Smooth muscle cell (in vitro differentiated cells): ENCODE results near the gene PREP. TPM values are rescaled to one million over a fixed set of nuclear protein-coding genes. Genes with fewer than 3 reads are reported as not detected.

Experiments
- DNase-seq: peaks from one replicate; lab custom pipeline; 2025; ENCODE audit not compliant: unreplicated experiment; lab: John Stamatoyannopoulos, UW
- H2AFZ ChIP-seq: fragments of 200-600 bp; sonication (generic); 2 replicates; pipeline ENCODE4 v1.6.0; 2016; ENCODE audit warnings: antibody characterized with exemption, low read depth, mild to moderate bottlenecking
- H3F3A ChIP-seq: fragments of 200-600 bp; sonication (generic); 2 replicates; pipeline ENCODE4 v1.6.0; 2017; ENCODE audit warnings: antibody characterized with exemption, low read depth
- H3K27ac ChIP-seq: fragments of 200-600 bp; sonication (generic); 2 replicates; pipeline ENCODE4 v1.5.1; 2016; ENCODE audit warnings: low read depth, mild to moderate bottlenecking
- H3K27me3 ChIP-seq: fragments of 200-600 bp; sonication (generic); 2 replicates; pipeline ENCODE4 v1.6.1; 2016; ENCODE audit warnings: low read depth, mild to moderate bottlenecking
- H3K36me3 ChIP-seq: fragments of 200-600 bp; sonication (generic); 2 replicates; pipeline ENCODE4 v1.5.1; 2016; ENCODE audit warnings: low read depth
- H3K4me1 ChIP-seq: fragments of 200-600 bp; sonication (generic); 2 replicates; pipeline ENCODE4 v1.5.1; 2016; ENCODE audit warnings: low read depth
- H3K4me2 ChIP-seq: fragments of 200-600 bp; sonication (generic); 2 replicates; pipeline ENCODE4 v1.6.0; 2016; ENCODE audit warnings: mild to moderate bottlenecking
- H3K4me3 ChIP-seq: fragments of 200-600 bp; sonication (generic); 2 replicates; pipeline ENCODE4 v1.5.1; 2016; ENCODE audit warnings: mild to moderate bottlenecking
- H3K79me2 ChIP-seq: fragments of 200-600 bp; sonication (generic); 2 replicates; pipeline ENCODE4 v1.6.0; 2016; ENCODE audit warnings: low read depth, mild to moderate bottlenecking
- H3K9ac ChIP-seq: fragments of 200-600 bp; sonication (generic); 2 replicates; pipeline ENCODE4 v1.6.0; 2016; ENCODE audit warnings: low read depth
- H3K9me3 ChIP-seq: fragments of 200-600 bp; sonication (generic); replicated peaks from 2 replicates; pipeline ENCODE4 v1.5.1; 2016; ENCODE audit warnings: low read depth
- H4K20me1 ChIP-seq: fragments of 200-600 bp; sonication (generic); 2 replicates; pipeline ENCODE4 v1.6.0; 2016; ENCODE audit warnings: low read depth
- WGBS: methylation state at CpG from one replicate; pipeline ENCODE4 v1.1.7; 2016; ENCODE audit warnings: low lambda C conversion rate; 5-methylcytosine and 5-hydroxymethylcytosine counted together
- polyA plus RNA-seq: library from polyadenylated mRNA; unstranded; fragments of >200 nt; fragmentation: Nextera tagmentation; extraction: Ambion mirVana; gene quantifications from 2 replicates; pipeline ENCODE4 v1.2.1, GENCODE V29; 2016
- total RNA-seq: library from RNA; depleted of rRNA; stranded (reverse); fragments of >200 nt; gene quantifications from 2 replicates; pipeline ENCODE4 v1.2.3, GENCODE V29; 2014
- TF ChIP-seq, protein P1 (sequence below): fragments of 200-600 bp; sonication (generic); IDR thresholded peaks from 2 replicates; pipeline ENCODE4 v1.5.1; 2017; ENCODE audit warnings: borderline replicate concordance, mild to moderate bottlenecking, antibody characterized with exemption; ENCODE audit not compliant: insufficient read depth, poor library complexity, severe bottlenecking

PREP gene
- total and polyA plus RNA-seq, 2 experiments from 2014 or later: 23.4 to 33.2 TPM

GRCh38 chr6:105324386-105324950, 78.4 kb downstream of the PREP start:
- WGBS: 97% methylated on average over 9 of the region's 9 CpGs
- no peak for DNase-seq

DNA sequence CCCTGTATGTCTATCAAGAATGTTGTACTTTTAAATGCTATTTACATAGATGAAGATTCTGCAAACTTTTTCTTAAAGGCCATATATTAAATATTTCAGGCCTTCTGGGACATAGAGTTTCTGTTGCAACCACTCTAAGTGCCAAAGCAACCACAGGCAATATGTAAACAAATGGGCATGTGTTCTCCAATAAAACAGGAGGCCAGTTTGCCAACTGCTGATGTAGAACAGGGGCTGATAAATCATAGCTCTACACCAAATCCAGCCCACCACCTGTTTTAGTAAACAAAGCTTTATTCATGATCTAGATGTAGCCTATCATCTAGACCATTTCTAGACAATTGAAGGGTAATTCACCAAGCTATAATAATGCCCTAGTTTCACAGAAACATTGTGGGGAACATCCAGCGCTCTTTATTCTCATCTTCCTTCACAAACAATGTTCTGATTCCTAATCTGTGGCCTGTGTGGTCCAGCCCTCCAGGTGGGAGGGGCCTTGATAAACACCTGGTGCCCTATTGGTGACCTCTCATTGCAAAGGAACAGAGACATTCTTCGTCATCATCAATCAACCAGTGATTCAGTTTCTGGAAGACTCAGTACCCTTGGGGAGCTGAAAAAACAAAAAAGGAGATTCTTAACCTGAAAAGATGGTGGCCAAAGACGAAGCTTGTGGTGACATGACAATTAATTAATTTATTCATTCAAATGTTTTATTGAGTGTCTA, 80.2 kb downstream of the PREP start:
- Histone ChIP-seq H2AFZ (no peak overlapping the region), H3K79me2 (no peaks in the 10 kb centered on the region), H3K4me3 (no peak overlapping the region), H3K9me3 (no peaks in the 10 kb centered on the region), H3K9ac (no peak overlapping the region), H3K4me1 (no peaks in the 10 kb centered on the region), H3K4me2 (no peak overlapping the region), H3K27ac (no peak overlapping the region), H3K27me3 (no peaks in the 10 kb centered on the region), H4K20me1 (peaks cover 33% of the 10 kb centered on the region), H3K36me3 (peaks cover 12% of the 10 kb centered on the region), H3F3A (no peaks in the 10 kb centered on the region)
- TF ChIP-seq, protein P1, sequence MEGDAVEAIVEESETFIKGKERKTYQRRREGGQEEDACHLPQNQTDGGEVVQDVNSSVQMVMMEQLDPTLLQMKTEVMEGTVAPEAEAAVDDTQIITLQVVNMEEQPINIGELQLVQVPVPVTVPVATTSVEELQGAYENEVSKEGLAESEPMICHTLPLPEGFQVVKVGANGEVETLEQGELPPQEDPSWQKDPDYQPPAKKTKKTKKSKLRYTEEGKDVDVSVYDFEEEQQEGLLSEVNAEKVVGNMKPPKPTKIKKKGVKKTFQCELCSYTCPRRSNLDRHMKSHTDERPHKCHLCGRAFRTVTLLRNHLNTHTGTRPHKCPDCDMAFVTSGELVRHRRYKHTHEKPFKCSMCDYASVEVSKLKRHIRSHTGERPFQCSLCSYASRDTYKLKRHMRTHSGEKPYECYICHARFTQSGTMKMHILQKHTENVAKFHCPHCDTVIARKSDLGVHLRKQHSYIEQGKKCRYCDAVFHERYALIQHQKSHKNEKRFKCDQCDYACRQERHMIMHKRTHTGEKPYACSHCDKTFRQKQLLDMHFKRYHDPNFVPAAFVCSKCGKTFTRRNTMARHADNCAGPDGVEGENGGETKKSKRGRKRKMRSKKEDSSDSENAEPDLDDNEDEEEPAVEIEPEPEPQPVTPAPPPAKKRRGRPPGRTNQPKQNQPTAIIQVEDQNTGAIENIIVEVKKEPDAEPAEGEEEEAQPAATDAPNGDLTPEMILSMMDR: no peak
- WGBS: 98% methylated on average over 3 of the region's 3 CpGs
- DNase-seq: no peak

More at GRCh38 chr6:105324386-105324950, 78.4 kb downstream of the PREP start:
- no peaks in the 10 kb centered on the region for H3K4me1 ChIP-seq
- no peaks in the 10 kb centered on the region for H3K27me3 ChIP-seq
- no peak overlapping the region for H3K27ac ChIP-seq
- H3K9me3 ChIP-seq: no peaks in the 10 kb centered on the region
- peaks cover 12% of the 10 kb centered on the region for H3K36me3 ChIP-seq
- H4K20me1 ChIP-seq: peaks cover 28% of the 10 kb centered on the region
- no peaks in the 10 kb centered on the region for H3F3A ChIP-seq
- no peak overlapping the region for H3K4me3 ChIP-seq
- H2AFZ ChIP-seq: no peak overlapping the region
- no peaks in the 10 kb centered on the region for H3K79me2 ChIP-seq
- no peak overlapping the region for H3K9ac ChIP-seq
- H3K4me2 ChIP-seq: no peak overlapping the region
- TF ChIP-seq, protein P1: no peak

DNA sequence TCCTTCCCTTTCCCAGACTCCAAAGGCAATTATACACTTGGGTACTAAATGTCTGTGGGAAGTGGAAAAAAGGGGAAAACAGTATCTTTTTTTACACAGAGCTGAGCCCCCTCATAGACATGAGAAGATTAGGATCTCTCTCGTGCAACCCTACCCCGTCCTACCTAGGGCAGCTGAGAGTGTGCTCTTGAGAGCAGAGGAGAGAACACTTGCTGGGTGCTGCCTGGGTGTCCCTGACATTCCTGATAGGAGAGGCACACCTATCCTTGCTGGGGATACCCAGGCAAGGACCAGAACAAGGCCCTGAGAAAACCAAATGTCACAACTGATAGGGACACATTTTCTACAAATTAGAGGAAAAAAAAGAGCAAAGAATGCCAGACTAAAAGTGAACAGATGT, 81.2 kb downstream of the PREP start:
- 100% methylated on average over 2 of the region's 2 CpGs for WGBS
- Histone ChIP-seq H3F3A (no peaks in the 10 kb centered on the region), H3K9ac (no peak overlapping the region), H4K20me1 (peaks cover 26% of the 10 kb centered on the region), H2AFZ (no peak overlapping the region), H3K27ac (no peak overlapping the region), H3K9me3 (no peaks in the 10 kb centered on the region), H3K27me3 (no peaks in the 10 kb centered on the region), H3K4me2 (no peak overlapping the region), H3K79me2 (no peaks in the 10 kb centered on the region), H3K4me1 (no peaks in the 10 kb centered on the region), H3K4me3 (no peak overlapping the region), H3K36me3 (peaks cover 12% of the 10 kb centered on the region)
- TF ChIP-seq, protein P1: no peak
- DNase-seq: no peak
